Kidney (tissue), 14 donors: ENCODE measurements around the gene RGS9. TPM values are rescaled to one million over a fixed set of nuclear protein-coding genes. Genes with fewer than 3 reads are reported as not detected.

ENCODE experiments used
- DNase-seq, 5 donors: peaks; one replicate each; pipeline ENCODE4 v3.0.0-alpha.2; 2013 to 2020
- FAIRE-seq: peaks from 2 replicates; lab custom pipeline; 2012; peaks lifted over from hg19 to GRCh38; lab: Jason Lieb, UNC
- H3K27ac ChIP-seq, 2 donors: one replicate each; pipeline ENCODE4 v1.7.0; 2013; ENCODE audit warnings: low read depth in 2 of 2, low read length in 2 of 2, inconsistent platforms in 1 of 2
- H3K27me3 ChIP-seq: one replicate; pipeline ENCODE4 v1.7.1; 2013; ENCODE audit warnings: low read length, inconsistent platforms; ENCODE audit not compliant: control insufficient read depth, insufficient read depth
- H3K36me3 ChIP-seq, 3 donors: one replicate each; pipeline versions ENCODE4 v1.7.0 to v1.7.1; 2013; ENCODE audit warnings: low read length in 3 of 3, control low read depth in 1 of 3, inconsistent platforms in 1 of 3; ENCODE audit not compliant: insufficient read depth in 3 of 3, control insufficient read depth in 2 of 3
- H3K4me1 ChIP-seq, 3 donors: one replicate each; pipeline versions ENCODE4 v1.7.0 to v1.7.1; 2013; ENCODE audit warnings: low read length in 3 of 3, inconsistent platforms in 1 of 3, low read depth in 1 of 3; ENCODE audit not compliant: control insufficient read depth in 2 of 3, insufficient read depth in 2 of 3
- H3K4me3 ChIP-seq, 3 donors: one replicate each; pipeline versions ENCODE4 v1.7.0 to v1.8.1; 2013; ENCODE audit warnings: low read length in 3 of 3, control low read depth in 1 of 3, inconsistent platforms in 1 of 3
- H3K9ac ChIP-seq, 3 donors: one replicate each; pipeline versions ENCODE4 v1.7.0 to v1.7.1; 2013; ENCODE audit warnings: low read length in 3 of 3, control low read depth in 1 of 3, inconsistent platforms in 1 of 3
- H3K9me3 ChIP-seq, 3 donors: one replicate each; pipeline versions ENCODE4 v1.7.0 to v1.7.1; 2013; ENCODE audit warnings: low read length in 3 of 3, control low read depth in 1 of 3, inconsistent platforms in 1 of 3; ENCODE audit not compliant: control insufficient read depth in 2 of 3, insufficient read depth in 1 of 3
- CTCF ChIP-seq: IDR thresholded peaks from 3 replicates; pipeline ENCODE4 v1.5.1; 2012; ENCODE audit warnings: mild to moderate bottlenecking, moderate library complexity, borderline replicate concordance; ENCODE audit not compliant: insufficient read depth; ENCODE audit errors: extremely low read depth
- intact Hi-C: fragments of 100-400 bp; cut with DNase I; formaldehyde crosslinking; loops from one replicate; pipeline ENCODE4 v1.11.1; 2022
- polyA plus RNA-seq: library from polyadenylated mRNA; stranded (reverse); fragments of 350-450 nt; fragmentation: Illumina TruSeq; extraction: RNeasy Lipid Tissue Mini Kit (QIAGEN cat#74804); gene quantifications from one replicate; pipeline ENCODE4 v1.2.3, GENCODE V29; 2014; ENCODE audit warnings: low read depth, low replicate concordance; ENCODE audit not compliant: insufficient read depth
- total RNA-seq: library from RNA; stranded (reverse); fragmentation: NEBNext Ultra II Directional; extraction: Animal tissue kit (Norgen Biotek cat#: 25700); gene quantifications from one replicate; pipeline ENCODE4 v1.2.1, GENCODE V29; 2021
- donor health status: control.
- donor health status: control.
- donor health status: control.
- donor health status: control.
- donor health status: control.
- donor health status: DM: yes; HTN: yes; CAD: no.
- donor health status: Normal renal cell carcinoma (clear cell type).

RGS9 gene
- total and polyA plus RNA-seq, 2 donors from 2014 or later, result 4.2 to 7.2 TPM

GRCh38 chr17:65104541-65104940 is 32.6 kb upstream of the RGS9 start:
- H3K4me1 ChIP-seq, result peaks cover 2 to 15% (median 9%) of the 10 kb centered on the region in 3 donors
- H3K27ac ChIP-seq, result no peak overlapping the region
- H3K4me3 ChIP-seq, result no peak overlapping the region
- intact Hi-C loops, result no loop called here
- no peak for TF ChIP-seq CTCF
- no peaks in the 10 kb centered on the region for H3K9me3 ChIP-seq
- H3K27me3 ChIP-seq, result no peaks in the 10 kb centered on the region
- H3K36me3 ChIP-seq, result no peaks in the 10 kb centered on the region
- no peak overlapping the region for H3K9ac ChIP-seq
- DNase-seq (no peak), FAIRE-seq (no peak)

GRCh38 chr17:65104973-65105372 is 32.2 kb upstream of the RGS9 start:
- intact Hi-C loops, result no loop called here
- no peak for FAIRE-seq
- no peak overlapping the region for H3K27ac ChIP-seq

GRCh38 chr17:65108152-65108551 is 29.0 kb upstream of the RGS9 start:
- DNase-seq, result no peak
- no peak for TF ChIP-seq CTCF
- no peak for FAIRE-seq
- no peak overlapping the region for H3K27ac ChIP-seq
- intact Hi-C loops, result no loop called here
- H3K27me3 ChIP-seq, result no peaks in the 10 kb centered on the region
- no peak overlapping the region for H3K4me3 ChIP-seq
- peaks cover 0 to 8% (median 5%) of the 10 kb centered on the region in 3 donors for H3K4me1 ChIP-seq
- no peaks in the 10 kb centered on the region for H3K36me3 ChIP-seq
- no peak overlapping the region for H3K9ac ChIP-seq
- no peaks in the 10 kb centered on the region for H3K9me3 ChIP-seq

More at GRCh38 chr17:65104973-65105372, 32.2 kb upstream of the RGS9 start:
- no peaks in the 10 kb centered on the region for H3K9me3 ChIP-seq
- no peak overlapping the region for H3K9ac ChIP-seq
- H3K27me3 ChIP-seq, result no peaks in the 10 kb centered on the region
- peaks cover 2 to 13% (median 9%) of the 10 kb centered on the region in 3 donors for H3K4me1 ChIP-seq
- no peak overlapping the region for H3K4me3 ChIP-seq
- no peak for TF ChIP-seq CTCF
- no peaks in the 10 kb centered on the region for H3K36me3 ChIP-seq
- DNase-seq, result no peak

- Histone ChIP-seq H3K9ac (no peak overlapping the region), H3K27me3 (no peaks in the 10 kb centered on the region), H3K27ac (no peak overlapping the region), H3K9me3 (no peaks in the 10 kb centered on the region), H3K4me1 (peaks cover 0 to 8% (median 5%) of the 10 kb centered on the region in 3 donors), H3K4me3 (no peak overlapping the region), H3K36me3 (no peaks in the 10 kb centered on the region)
- TF ChIP-seq CTCF, result no peak
- FAIRE-seq (no peak), DNase-seq (no peak)
- intact Hi-C loops, result no loop called here
Observed at GRCh38 chr17:65109543-65109942, 27.6 kb upstream of the RGS9 start.
